Islet of Langerhans (tissue), 1 donor: ENCODE data around the gene VPS13C.
"Not testable (repeated sequence)": the region's sequence is repeated elsewhere in the genome, so short reads cannot be mapped to it uniquely, and the experiment has no call there.

ENCODE experiments used
- FAIRE-seq: peaks from one replicate; lab custom pipeline; 2011; peaks lifted over from hg19 to GRCh38; lab: Jason Lieb, UNC

The VPS13C gene

GRCh38 chr15:62069551-62069950 is 9.3 kb upstream of the VPS13C start:
- no peak for FAIRE-seq

GRCh38 chr15:62068810-62069167 is 8.5 kb upstream of the VPS13C start:
- peak; percentile 47 for FAIRE-seq

- no peak for FAIRE-seq
Measured at GRCh38 chr15:62068071-62068809, 8.0 kb upstream of the VPS13C start.

DNA sequence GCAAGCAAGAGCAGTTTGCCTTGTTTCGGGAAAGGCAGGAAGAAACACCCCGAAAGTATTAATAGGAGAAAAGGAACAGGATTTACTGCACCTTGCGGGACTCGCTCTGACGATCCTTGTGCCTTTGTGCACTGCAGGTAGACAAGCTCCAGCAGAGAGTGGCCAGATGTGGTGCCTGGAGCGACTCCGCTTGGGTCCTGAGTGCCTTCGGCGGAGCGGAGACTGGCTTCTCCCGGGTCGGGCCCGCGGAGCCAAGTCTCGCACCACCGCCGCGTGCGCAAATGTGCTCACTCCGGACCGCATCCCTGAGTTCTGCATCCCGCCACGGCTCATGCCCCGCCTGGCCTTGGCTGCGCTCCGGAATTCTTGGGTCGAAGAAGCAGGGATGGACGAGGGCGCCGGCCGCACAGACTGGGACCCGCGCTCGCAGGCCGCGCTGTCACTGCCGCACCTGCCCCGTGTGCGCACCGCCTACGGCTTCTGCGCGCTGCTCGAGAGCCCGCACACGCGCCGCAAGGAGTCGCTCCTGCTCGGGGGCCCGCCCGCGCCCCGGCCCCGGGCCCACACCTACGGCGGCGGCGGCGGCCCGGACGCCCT is 7.3 kb upstream of the VPS13C start:
- no peak for FAIRE-seq

- FAIRE-seq: peak; percentile 68
Measured at GRCh38 chr15:62066663-62067447, 6.6 kb upstream of the VPS13C start, which contains the start of gene C2CD4A. Gene C2CD4A (plus strand): TSS chr15:62066977. CDS start chr15:62067614, 637 bp downstream.

DNA sequence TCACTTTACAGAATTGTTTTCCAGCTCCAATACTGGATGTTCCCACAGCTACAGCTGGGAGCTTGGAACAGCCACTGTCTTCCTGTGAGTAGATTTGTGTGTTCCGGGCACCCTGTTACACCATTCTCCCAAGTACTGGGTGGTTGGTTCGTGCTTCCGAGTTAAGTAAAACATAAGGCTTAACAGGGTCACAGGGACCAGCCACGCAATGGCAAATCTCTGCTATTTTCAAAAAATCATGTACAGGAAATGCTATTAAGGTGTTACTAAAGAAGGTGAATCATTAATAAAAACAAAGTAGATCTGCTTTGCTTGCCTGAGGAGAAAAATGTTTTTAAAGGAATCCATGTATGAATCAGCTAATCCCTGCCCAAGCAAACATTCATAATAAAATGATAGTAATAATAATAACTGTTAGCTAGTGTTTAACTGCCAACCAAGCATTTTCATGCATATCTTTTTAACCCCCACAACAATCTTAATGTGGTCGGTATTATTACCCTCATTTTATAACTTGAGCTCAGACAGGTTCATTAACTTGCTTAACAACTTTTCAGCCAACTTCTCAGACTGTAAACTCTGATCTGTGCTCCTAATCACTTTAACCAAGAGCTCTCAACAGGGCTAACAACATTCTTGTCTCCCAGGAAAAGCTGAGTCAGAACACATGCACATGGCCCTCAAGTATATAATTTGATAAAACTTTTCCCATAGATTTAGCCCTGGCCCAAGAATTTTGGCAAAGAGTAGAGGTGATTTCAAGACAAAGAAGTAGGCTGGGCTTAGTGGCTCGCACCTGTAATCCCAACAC is 3.8 kb upstream of the VPS13C start:
- FAIRE-seq: peak; percentile 90

GRCh38 chr15:62060896-62061280 is 641 bp upstream of the VPS13C start:
- no peak for FAIRE-seq

DNA sequence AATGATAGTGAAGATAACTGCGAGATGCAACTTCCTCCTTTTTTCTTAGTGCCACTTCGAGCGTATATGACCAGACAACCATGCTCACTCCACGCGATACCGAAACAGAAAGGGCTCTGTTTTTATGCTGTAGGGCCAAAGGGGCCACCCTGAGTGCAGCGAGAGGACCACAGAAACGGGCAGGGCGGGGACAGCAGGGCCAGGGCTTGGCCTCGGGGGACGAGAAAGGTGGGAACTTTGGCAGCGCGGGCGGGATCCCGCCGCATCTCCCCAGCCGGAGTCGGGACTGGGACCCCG is 483 bp downstream of the VPS13C start:
- no peak for FAIRE-seq

DNA sequence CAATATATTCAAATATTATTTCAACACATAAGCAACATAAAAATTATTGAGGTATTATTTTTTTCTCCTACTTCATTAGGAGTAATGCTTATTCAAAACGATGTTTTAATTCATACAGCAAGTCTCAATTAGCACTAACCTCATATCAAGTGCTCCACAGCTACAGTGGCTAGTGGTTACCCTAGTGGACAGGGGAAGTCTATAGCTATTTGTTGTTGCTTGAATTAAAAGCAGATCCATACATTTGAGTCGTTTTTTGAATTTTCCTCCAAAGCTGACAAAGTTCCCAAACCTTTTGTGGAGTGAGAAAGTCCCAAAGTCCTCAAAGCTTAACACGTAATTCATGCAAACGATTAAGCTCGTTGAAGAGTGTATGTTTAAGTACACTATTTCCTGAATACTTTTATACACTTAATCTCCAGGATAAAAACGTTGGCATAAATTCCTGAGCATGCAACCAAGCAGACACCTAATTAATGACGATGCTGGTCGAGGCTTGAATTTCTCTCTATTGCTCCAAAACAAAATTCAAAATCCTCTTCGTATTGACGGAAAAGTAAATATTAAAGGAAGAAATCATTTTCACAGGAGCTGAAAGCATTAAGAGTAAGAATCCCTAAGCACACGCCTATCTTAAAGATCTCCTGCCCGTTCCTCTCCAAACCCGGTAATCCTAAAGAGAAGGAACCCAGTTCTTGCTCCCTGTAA is 985 bp downstream of the VPS13C start:
- FAIRE-seq: peak; percentile 76

GRCh38 chr15:62058327-62059028 is 1.8 kb downstream of the VPS13C start:
- FAIRE-seq: no peak

- FAIRE-seq: no peak
Measured at GRCh38 chr15:62057341-62057980, 2.8 kb downstream of the VPS13C start.

GRCh38 chr15:62054979-62055378 is 5.3 kb downstream of the VPS13C start:
- FAIRE-seq: no peak

DNA sequence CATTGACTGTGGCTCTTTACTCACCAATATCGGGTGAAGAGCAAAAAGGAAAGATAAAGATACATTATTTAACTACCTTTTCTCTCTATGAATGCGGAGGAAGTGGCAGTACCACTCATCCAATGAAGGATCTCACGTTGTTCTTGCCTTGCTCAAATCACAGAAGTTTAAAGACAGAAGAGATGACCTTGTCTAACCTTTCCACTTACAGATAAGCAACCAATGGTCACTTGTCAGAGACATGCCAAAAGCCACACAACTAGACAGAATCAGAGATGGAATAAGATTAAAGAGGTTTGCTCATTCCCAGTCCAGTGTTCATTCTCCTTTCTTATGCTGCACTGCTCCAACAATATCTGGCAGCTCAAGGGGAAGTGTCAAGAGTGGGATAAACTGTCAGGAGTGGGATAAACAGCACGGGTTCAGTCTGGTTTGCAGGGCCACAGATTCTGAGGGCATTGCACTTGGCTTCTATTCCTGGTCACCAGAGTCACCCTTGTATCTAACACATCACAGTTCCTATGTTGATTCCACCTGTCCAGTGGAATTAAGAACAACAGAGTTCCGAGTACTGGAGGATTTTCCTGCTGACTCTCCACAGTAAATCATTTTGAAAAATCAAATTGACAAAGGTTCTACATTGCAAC is 6.7 kb downstream of the VPS13C start:
- FAIRE-seq: no peak

DNA sequence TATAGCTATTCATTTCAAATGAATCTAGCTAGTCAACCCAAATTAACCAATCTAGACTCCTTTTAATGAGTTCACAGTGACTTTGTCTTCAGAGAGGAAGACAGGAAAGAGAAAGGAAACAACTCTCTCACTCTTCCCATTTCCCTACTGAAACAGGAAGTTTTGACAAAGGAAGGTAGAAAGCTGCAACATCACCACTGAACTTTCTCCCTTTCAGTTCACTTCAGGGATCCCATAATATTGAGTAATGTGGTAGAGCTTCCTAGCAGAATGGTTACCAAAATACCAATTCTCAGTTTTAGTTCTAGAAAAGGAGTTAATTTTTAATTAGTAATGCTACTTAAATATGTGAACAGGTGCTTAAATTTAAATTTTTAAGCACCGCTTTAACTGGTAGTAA is 7.5 kb downstream of the VPS13C start:
- FAIRE-seq: no peak

GRCh38 chr15:62051166-62051565 is 9.1 kb downstream of the VPS13C start:
- FAIRE-seq: no peak

DNA sequence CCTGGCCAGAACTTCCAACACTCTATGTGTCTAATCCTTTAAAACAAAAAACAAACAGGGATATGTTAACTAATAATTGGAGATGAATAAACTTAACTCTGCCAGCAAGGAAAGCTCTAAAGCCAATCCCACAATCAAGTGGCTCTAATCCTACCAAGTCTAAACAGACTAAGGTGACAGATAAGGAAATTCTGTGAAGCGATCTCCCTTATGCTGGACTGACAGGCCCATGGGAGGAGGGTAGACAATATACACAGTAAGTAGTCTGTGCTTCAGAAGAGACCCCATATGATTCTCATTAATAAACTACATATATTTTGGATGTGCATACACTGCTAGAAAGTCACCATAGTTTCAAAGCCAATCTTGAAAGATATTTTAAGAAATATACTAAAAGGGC is 10.1 kb downstream of the VPS13C start:
- no peak for FAIRE-seq

DNA sequence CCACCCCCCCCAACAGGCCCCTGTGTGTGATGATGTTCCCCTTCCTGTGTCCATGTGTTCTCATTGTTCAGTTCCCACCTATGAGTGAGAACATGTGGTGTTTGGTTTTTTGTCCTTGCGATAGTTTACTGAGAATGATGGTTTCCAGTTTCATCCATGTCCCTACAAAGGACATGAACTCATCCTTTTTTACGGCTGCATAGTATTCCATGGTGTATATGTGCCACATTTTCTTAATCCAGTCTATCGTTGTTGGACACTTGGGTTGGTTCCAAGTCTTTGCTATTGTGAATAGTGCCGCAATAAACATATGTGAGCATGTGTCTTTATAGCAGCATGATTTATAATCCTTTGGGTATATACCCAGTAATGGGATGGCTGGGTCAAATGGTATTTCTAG is 12.0 kb downstream of the VPS13C start:
- not testable (repeated sequence) for FAIRE-seq

DNA sequence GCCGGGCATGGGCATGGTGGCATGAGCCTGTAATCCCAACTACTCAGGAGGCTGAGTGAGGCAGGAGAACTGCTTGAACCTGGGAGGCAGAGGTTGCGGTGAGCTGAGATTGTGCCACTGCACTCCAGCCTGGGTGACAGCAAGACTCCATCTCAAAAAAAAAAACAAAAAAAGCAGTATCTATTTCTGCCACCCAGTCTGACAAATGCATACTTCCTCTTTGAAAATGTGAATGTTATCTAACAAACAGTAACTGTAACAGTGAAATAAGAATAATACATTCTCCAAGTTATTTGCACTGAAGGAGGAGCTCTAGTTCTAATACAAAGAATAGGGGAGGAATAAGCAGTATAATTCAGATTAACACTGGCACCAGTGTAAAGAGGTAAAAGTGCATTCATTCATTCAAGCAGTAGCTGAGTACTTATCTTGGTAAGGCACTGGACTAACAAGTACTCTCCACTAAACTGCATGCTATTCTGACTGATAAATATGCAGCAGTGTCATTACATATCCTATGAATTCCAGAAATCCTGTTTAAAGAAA is 12.9 kb downstream of the VPS13C start:
- no peak for FAIRE-seq

- FAIRE-seq: no peak
Measured at GRCh38 chr15:62046078-62046743, 14.0 kb downstream of the VPS13C start.
